Epithelial cell of alveolus of lung (primary cell): ENCODE measurements around the gene LRFN3. TPM values are rescaled to one million over a fixed set of nuclear protein-coding genes. Genes with fewer than 3 reads are reported as not detected.

Experiments
- total RNA-seq: library from RNA; depleted of rRNA; stranded (reverse); fragments of >200 nt; gene quantifications from 2 replicates; pipeline ENCODE4 v1.2.1, GENCODE V29; 2015

LRFN3 gene
- total RNA-seq, result 8.5 and 13.9 TPM in 2 replicates

GRCh38 chr19:35935911-35936737 lies at the start of gene LRFN3:
LRFN3 (plus strand) TSS chr19:35936374; CDS start chr19:35939426, 3,052 bp downstream.

GRCh38 chr19:35901854-35902661 lies 34.1 kb upstream of the LRFN3 start, which contains the start of gene HCST:
HCST (plus strand) TSS chr19:35902529; CDS start chr19:35902594, 65 bp downstream.

GRCh38 chr19:35908010-35908441 lies 28.1 kb upstream of the LRFN3 start, which contains the start of gene TYROBP:
TYROBP (minus strand) TSS chr19:35908295; CDS start chr19:35908228, 67 bp downstream.

Other genes with a start within 250 kb of the LRFN3 start
- gene ZBTB32, start 231.8 kb upstream of the LRFN3 start, total RNA-seq, result not detected in 2 replicates
- gene KMT2B, start 218.4 kb upstream of the LRFN3 start, total RNA-seq, result 8.0 and 14.4 TPM in 2 replicates
- gene IGFLR1, start 193.9 kb upstream of the LRFN3 start, total RNA-seq, result 6.9 and 15.9 TPM in 2 replicates
- gene U2AF1L4, start 191.0 kb upstream of the LRFN3 start, total RNA-seq, result 6.9 and 9.3 TPM in 2 replicates
- gene PSENEN, start 190.7 kb upstream of the LRFN3 start, total RNA-seq, result 43.2 TPM in 2 replicates
- 15.9 and 20.7 TPM in 2 replicates for gene LIN37, start 187.8 kb upstream of the LRFN3 start, total RNA-seq
- 11.1 and 66.8 TPM in 2 replicates for gene HSPB6, start 179.3 kb upstream of the LRFN3 start, total RNA-seq
- gene PROSER3, start 178.2 kb upstream of the LRFN3 start, total RNA-seq, result 12.4 and 18.0 TPM in 2 replicates
- 2.2 and 3.2 TPM in 2 replicates for gene ARHGAP33, start 160.8 kb upstream of the LRFN3 start, total RNA-seq
- gene PRODH2, start 123.5 kb upstream of the LRFN3 start, total RNA-seq, result not detected in 2 replicates
- not detected in 2 replicates for gene NPHS1, start 83.9 kb upstream of the LRFN3 start, total RNA-seq
- gene KIRREL2, start 79.5 kb upstream of the LRFN3 start, total RNA-seq, result 0.13 TPM in 1 of 2 replicates, not detected in the other
- gene APLP1, start 67.8 kb upstream of the LRFN3 start, total RNA-seq, result 12.8 and 17.3 TPM in 2 replicates
- 2.6 and 3.7 TPM in 2 replicates for gene NFKBID, start 35.8 kb upstream of the LRFN3 start, total RNA-seq
- not detected in 2 replicates for gene HCST, start 33.8 kb upstream of the LRFN3 start, total RNA-seq
- gene TYROBP, start 28.1 kb upstream of the LRFN3 start, total RNA-seq, result not detected in 2 replicates
- gene SDHAF1, start 58.8 kb downstream of the LRFN3 start, total RNA-seq, result 35.6 and 42.5 TPM in 2 replicates
- gene SYNE4, start 72.4 kb downstream of the LRFN3 start, total RNA-seq, result 0.08 and 1.2 TPM in 2 replicates
- gene ALKBH6, start 77.8 kb downstream of the LRFN3 start, total RNA-seq, result 38.8 and 39.5 TPM in 2 replicates
- gene CLIP3, start 96.5 kb downstream of the LRFN3 start, total RNA-seq, result 14.1 and 36.4 TPM in 2 replicates
- 5.3 and 7.9 TPM in 2 replicates for gene THAP8, start 117.9 kb downstream of the LRFN3 start, total RNA-seq
- 1.0 and 5.0 TPM in 2 replicates for gene WDR62, start 118.5 kb downstream of the LRFN3 start, total RNA-seq
- gene OVOL3, start 174.8 kb downstream of the LRFN3 start, total RNA-seq, result not detected in 2 replicates
- 20.4 and 69.3 TPM in 2 replicates for gene POLR2I, start 178.5 kb downstream of the LRFN3 start, total RNA-seq
- 137 and 315 TPM in 2 replicates for gene TBCB, start 179.1 kb downstream of the LRFN3 start, total RNA-seq
- 155 and 343 TPM in 2 replicates for gene CAPNS1, start 203.7 kb downstream of the LRFN3 start, total RNA-seq
- 14.1 and 22.6 TPM in 2 replicates for gene COX7A1, start 216.1 kb downstream of the LRFN3 start, total RNA-seq